ENCODE measurements around the gene CASP2.

The CASP2 gene

GRCh38 chr7:143287935-143288826 lies at the start of gene CASP2:
TSS of gene CASP2 (plus strand) at chr7:143288351. CDS start at chr7:143288456, 105 bp downstream.
- peak; percentile 96 to 97 for DNase-seq (ENCODE audit: low read depth in 2 of 2, low spot score in 1 of 2)

- no peak for DNase-seq (ENCODE audit: low read depth in 2 of 2, low spot score in 1 of 2)
Observed at GRCh38 chr7:143239813-143240212, 48.3 kb upstream of the CASP2 start.

- DNase-seq (ENCODE audit: low read depth in 2 of 2, low spot score in 1 of 2), result peak; percentile 39 to 48
Observed at GRCh38 chr7:143240291-143241168, 47.6 kb upstream of the CASP2 start.

- no peak for DNase-seq (ENCODE audit: low read depth in 2 of 2, low spot score in 1 of 2)
Observed at GRCh38 chr7:143242306-143242705, 45.8 kb upstream of the CASP2 start.

- DNase-seq (ENCODE audit: low read depth in 2 of 2, low spot score in 1 of 2), result no peak
Observed at GRCh38 chr7:143243111-143243510, 45.0 kb upstream of the CASP2 start.

GRCh38 chr7:143243614-143244013 lies 44.5 kb upstream of the CASP2 start:
- DNase-seq (ENCODE audit: low read depth in 2 of 2, low spot score in 1 of 2), result no peak

GRCh38 chr7:143244321-143244720 lies 43.8 kb upstream of the CASP2 start:
- DNase-seq (ENCODE audit: low read depth in 2 of 2, low spot score in 1 of 2), result no peak

- DNase-seq (ENCODE audit: low read depth in 2 of 2, low spot score in 1 of 2), result no peak
Observed at GRCh38 chr7:143245123-143245522, 43.0 kb upstream of the CASP2 start.

- DNase-seq (ENCODE audit: low read depth in 2 of 2, low spot score in 1 of 2), result no peak
Observed at GRCh38 chr7:143247372-143247771, 40.8 kb upstream of the CASP2 start.

- no peak for DNase-seq (ENCODE audit: low read depth in 2 of 2, low spot score in 1 of 2)
Observed at GRCh38 chr7:143248761-143249354, 39.3 kb upstream of the CASP2 start.

- no peak for DNase-seq (ENCODE audit: low read depth in 2 of 2, low spot score in 1 of 2)
Observed at GRCh38 chr7:143250199-143250598, 38.0 kb upstream of the CASP2 start.

GRCh38 chr7:143250822-143251221 lies 37.3 kb upstream of the CASP2 start:
- DNase-seq (ENCODE audit: low read depth in 2 of 2, low spot score in 1 of 2), result no peak

- DNase-seq (ENCODE audit: low read depth in 2 of 2, low spot score in 1 of 2), result no peak
Observed at GRCh38 chr7:143252006-143252405, 36.1 kb upstream of the CASP2 start.

- DNase-seq (ENCODE audit: low read depth in 2 of 2, low spot score in 1 of 2), result no peak
Observed at GRCh38 chr7:143255564-143255963, 32.6 kb upstream of the CASP2 start.

GRCh38 chr7:143256325-143256724 lies 31.8 kb upstream of the CASP2 start:
- no peak for DNase-seq (ENCODE audit: low read depth in 2 of 2, low spot score in 1 of 2)

GRCh38 chr7:143256932-143257331 lies 31.2 kb upstream of the CASP2 start:
- DNase-seq (ENCODE audit: low read depth in 2 of 2, low spot score in 1 of 2), result no peak

- DNase-seq (ENCODE audit: low read depth in 2 of 2, low spot score in 1 of 2), result no peak
Observed at GRCh38 chr7:143257501-143257900, 30.6 kb upstream of the CASP2 start.

GRCh38 chr7:143258831-143259230 lies 29.3 kb upstream of the CASP2 start:
- DNase-seq (ENCODE audit: low read depth in 2 of 2, low spot score in 1 of 2), result no peak

GRCh38 chr7:143259765-143260164 lies 28.4 kb upstream of the CASP2 start:
- DNase-seq (ENCODE audit: low read depth in 2 of 2, low spot score in 1 of 2), result no peak

- DNase-seq (ENCODE audit: low read depth in 2 of 2, low spot score in 1 of 2), result no peak
Observed at GRCh38 chr7:143261901-143262300, 26.2 kb upstream of the CASP2 start.
